GM12864 (cell line): Measurements from ENCODE around the gene TRAPPC8.
"Not testable (repeated sequence)": the region's sequence is repeated elsewhere in the genome, so short reads cannot be mapped to it uniquely, and the experiment has no call there.

Experiments
- DNase-seq: peaks from one replicate; pipeline ENCODE4 v3.0.0-alpha.2; 2011; ENCODE audit warnings: low read depth
- H3K4me3 ChIP-seq: 2 replicates; pipeline ENCODE4 v1.5.1; 2011; ENCODE audit warnings: mild to moderate bottlenecking, low read depth, low read length, control low read depth
- TF ChIP-seq, protein P1 (sequence below): IDR thresholded peaks from 2 replicates; pipeline ENCODE4 v1.5.1; 2011; ENCODE audit warnings: low read depth, mild to moderate bottlenecking, moderate library complexity, low read length, control low read depth, inconsistent platforms; ENCODE audit errors: missing control alignments

TRAPPC8 gene

GRCh38 chr18:31942291-31942998 is 483 bp downstream of the TRAPPC8 start:
- no peak for DNase-seq
- TF ChIP-seq, protein P1, sequence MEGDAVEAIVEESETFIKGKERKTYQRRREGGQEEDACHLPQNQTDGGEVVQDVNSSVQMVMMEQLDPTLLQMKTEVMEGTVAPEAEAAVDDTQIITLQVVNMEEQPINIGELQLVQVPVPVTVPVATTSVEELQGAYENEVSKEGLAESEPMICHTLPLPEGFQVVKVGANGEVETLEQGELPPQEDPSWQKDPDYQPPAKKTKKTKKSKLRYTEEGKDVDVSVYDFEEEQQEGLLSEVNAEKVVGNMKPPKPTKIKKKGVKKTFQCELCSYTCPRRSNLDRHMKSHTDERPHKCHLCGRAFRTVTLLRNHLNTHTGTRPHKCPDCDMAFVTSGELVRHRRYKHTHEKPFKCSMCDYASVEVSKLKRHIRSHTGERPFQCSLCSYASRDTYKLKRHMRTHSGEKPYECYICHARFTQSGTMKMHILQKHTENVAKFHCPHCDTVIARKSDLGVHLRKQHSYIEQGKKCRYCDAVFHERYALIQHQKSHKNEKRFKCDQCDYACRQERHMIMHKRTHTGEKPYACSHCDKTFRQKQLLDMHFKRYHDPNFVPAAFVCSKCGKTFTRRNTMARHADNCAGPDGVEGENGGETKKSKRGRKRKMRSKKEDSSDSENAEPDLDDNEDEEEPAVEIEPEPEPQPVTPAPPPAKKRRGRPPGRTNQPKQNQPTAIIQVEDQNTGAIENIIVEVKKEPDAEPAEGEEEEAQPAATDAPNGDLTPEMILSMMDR: no peak
- peak overlapping the region; percentile 99 for H3K4me3 ChIP-seq

DNA sequence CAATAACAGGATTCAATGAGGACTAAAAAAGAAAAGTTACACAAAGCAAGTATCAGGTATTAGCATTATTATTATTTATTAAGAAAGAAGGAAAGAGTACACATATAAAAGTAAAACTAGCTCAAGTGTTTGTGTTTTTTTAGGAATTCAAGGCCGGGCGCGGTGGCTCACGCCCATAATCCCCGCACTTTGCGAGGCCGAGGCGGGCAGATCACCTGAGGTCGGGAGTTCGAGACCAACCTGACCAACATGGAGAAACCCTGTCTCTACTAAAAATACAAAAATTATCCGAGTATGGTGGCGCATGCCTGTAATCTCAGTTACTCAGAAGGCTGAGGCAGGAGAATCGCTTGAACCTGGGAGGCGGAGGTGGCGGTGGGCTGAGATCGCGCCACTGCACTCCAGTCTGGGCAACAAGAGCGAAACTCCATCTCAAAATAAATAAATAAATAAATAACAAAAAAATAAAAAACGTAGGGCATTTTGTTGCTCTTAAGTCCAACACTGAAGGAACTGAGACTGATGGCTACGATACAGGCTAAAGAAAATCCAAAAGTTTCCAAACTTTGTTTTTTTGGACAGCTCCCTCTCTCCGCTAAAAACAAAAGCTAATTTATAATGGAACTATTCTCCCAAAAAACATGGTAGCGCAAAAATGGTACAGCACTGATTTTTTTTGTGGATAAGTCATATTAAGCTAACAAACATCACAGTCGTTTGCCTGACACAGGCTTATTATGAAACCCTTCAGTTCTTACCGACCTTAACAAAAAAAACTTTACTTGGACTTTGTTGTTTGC is 1.7 kb downstream of the TRAPPC8 start:
- H3K4me3 ChIP-seq: peak overlapping the region; percentile 99; the same call in 1 of the 2 replicates
- TF ChIP-seq, protein P1: no peak
- DNase-seq: no peak

- DNase-seq: not testable (repeated sequence)
Measured at GRCh38 chr18:31934773-31935172, 8.2 kb downstream of the TRAPPC8 start.

GRCh38 chr18:31931886-31932240 is 11.1 kb downstream of the TRAPPC8 start:
- no peak overlapping the region for H3K4me3 ChIP-seq
- TF ChIP-seq, protein P1: no peak
- DNase-seq: no peak

More at GRCh38 chr18:31934773-31935172, 8.2 kb downstream of the TRAPPC8 start:
- H3K4me3 ChIP-seq: not testable (repeated sequence)

- no peak overlapping the region for H3K4me3 ChIP-seq
- TF ChIP-seq, protein P1: no peak
- no peak for DNase-seq
Measured at GRCh38 chr18:31931163-31931885, 11.6 kb downstream of the TRAPPC8 start.

GRCh38 chr18:31929273-31929672 is 13.7 kb downstream of the TRAPPC8 start:
- no peak for DNase-seq
- no peak overlapping the region for H3K4me3 ChIP-seq
- TF ChIP-seq, protein P1: no peak

GRCh38 chr18:31926988-31927387 is 15.9 kb downstream of the TRAPPC8 start:
- H3K4me3 ChIP-seq, DNase-seq: not testable (repeated sequence)

DNA sequence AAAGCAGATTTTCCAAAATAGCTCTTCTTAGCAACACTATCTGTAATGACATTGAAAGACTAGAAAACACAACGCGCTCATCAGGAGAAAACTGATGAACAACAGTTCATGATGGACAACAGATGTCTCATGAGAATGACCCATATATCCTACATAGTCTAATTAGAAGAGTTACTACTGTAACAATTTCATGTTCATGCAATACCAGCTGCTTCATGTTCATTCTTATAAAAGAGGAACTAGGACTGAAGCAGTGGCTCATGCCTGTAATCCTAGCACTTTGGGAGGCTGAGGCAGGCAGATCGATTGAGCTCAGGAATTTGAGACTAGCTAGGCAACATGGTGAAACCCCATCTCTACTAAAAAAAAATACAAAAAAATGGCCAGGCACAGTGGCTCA is 22.7 kb downstream of the TRAPPC8 start:
- no peak overlapping the region for H3K4me3 ChIP-seq

GRCh38 chr18:31919366-31919765 is 23.6 kb downstream of the TRAPPC8 start:
- not testable (repeated sequence) for H3K4me3 ChIP-seq, DNase-seq

More for the DNA sequence above, 22.7 kb downstream of the TRAPPC8 start:
- no peak for DNase-seq
- TF ChIP-seq, protein P1: no peak
